GM19395 (cell line): Measurements from ENCODE around the gene DNAJC19.

Experiments
- ATAC-seq: cut with Tn5 transposase; IDR thresholded peaks from one replicate; pipeline ENCODE4 v1.9.1; 2021; ENCODE audit warnings: mild to moderate bottlenecking, moderate library complexity; ENCODE audit not compliant: unreplicated experiment

DNAJC19 gene

DNA sequence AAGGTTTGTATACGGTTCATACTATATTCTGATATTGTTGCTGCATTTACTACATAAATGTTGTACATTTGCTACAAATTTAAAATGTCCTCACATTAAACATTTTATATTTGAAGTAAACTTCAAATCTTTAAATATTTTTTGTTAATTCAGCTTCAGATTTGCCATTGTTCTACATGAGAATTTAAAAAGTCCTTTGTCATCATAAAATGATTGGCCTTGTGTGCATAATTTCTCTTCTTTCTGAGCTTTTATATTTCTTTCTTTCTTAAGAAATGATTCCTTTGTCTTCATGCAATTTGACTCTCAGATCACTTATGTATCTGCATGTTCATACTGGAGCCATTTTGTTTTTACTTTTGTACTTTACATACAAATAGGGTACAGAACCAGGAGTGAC is 28.0 kb downstream of the DNAJC19 start:
- ATAC-seq = no peak

DNA sequence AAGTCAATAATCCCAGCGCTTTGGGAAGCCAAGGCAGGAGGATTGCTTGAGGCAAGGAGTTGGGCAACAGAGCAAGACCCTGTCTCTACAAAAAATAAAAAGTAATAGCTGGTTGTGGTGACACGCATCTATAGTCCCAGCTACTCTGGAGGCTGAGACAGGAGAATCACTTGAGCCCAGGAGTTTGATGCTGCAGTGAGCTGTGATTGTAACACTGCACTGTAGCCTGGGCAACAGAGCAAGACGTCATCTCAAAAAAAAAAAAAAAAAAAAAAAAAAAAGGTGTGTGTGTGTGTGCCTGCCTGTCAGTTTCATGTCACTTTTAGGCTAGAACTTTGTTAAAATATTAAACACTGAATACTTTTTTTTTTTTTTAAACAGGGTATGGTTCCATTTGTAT is 28.4 kb downstream of the DNAJC19 start:
- no peak for ATAC-seq

DNA sequence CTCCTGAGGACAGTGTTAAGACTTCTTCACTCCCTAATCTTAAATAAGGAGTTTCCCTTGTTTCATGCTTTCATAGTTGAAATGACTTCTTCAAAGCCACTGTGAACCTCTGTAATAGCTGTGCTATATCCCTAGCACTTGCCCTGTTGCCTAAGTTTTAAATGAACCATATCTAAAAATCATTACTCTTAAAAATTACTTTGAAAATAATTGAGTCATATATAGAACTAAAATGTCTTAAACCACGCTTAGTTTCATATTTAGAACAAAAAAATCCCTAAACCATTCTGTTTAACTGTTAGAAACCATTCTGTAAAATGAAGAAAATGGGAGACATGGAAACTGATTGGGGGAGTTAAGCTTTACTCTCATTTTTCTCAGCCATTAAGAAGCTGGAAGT is 29.8 kb downstream of the DNAJC19 start:
- ATAC-seq = peak; percentile 50

DNA sequence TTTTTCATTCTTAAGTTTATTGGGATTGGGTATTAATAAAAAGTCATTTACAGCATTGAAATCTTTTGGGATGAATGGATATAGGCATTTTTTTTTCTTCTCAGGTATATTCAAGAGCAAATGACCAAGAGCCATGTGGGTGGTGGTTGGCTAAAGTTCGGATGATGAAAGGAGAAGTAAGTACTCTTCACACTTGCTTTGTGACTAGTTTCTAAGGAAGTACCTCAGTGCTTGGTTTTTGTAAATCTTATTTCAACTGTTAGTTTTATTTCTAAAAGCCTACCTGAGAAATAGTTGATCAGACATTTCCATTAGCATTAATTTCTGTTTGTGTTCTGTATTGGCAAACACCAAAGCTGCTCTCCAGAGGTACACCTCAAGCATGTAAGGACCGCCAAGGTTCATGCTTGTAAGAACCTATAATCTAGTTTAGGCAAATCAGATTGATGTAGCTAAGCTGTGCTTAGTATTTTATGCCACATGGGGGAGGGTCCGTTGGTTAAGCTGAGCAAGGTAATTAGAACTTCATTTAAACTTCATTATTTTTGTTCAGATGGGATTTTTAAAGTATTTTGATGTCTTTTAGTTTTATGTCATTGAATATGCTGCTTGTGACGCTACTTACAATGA is 41.7 kb downstream of the DNAJC19 start:
- ATAC-seq = peak; percentile 86

DNA sequence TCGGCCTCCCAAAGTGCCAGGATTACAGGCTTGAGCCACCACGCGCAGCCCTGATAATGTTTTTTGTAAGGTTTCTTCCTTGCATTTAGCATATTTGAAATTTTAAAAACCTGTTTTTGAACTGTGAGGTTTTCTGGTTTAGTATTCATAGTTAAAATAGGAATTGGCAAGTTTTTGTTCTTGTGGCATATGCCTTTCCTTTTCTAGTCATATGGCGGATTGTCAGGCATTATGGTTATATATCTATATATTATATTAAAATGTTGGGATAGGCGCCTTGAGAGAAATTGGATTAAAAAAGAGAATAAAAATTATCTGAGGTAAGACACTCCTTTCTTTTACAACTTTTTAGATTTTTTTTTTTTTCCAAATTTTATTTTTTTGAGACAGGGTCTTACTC is 48.7 kb downstream of the DNAJC19 start:
- ATAC-seq = no peak

DNA sequence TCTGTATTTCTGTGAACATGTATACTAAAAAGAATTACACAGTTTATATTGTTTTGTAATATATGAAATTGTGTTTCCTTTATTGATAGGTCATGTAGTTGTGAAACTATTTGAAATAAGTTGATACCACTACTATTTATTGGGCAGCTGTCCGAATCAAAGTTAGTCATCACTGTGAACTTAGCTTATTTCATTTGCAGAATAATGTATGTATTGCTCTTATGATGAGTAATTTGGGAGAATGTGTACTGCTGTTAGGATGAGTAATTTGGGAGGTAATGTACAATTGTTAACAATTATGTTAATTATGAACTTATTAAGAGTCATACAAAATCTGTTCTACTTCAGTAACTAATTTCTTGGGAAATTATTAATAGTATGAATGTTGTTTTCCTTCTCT is 54.9 kb downstream of the DNAJC19 start:
- ATAC-seq = no peak
